ENCODE data around the gene FAM90A26. TPM values are rescaled to one million over a fixed set of nuclear protein-coding genes. Genes with fewer than 3 reads are reported as not detected.
"Not testable (repeated sequence)": the region's sequence is repeated elsewhere in the genome, so short reads cannot be mapped to it uniquely, and the experiment has no call there.

FAM90A26 gene
- total RNA-seq, 4 donors from 2014 or later: not detected

DNA sequence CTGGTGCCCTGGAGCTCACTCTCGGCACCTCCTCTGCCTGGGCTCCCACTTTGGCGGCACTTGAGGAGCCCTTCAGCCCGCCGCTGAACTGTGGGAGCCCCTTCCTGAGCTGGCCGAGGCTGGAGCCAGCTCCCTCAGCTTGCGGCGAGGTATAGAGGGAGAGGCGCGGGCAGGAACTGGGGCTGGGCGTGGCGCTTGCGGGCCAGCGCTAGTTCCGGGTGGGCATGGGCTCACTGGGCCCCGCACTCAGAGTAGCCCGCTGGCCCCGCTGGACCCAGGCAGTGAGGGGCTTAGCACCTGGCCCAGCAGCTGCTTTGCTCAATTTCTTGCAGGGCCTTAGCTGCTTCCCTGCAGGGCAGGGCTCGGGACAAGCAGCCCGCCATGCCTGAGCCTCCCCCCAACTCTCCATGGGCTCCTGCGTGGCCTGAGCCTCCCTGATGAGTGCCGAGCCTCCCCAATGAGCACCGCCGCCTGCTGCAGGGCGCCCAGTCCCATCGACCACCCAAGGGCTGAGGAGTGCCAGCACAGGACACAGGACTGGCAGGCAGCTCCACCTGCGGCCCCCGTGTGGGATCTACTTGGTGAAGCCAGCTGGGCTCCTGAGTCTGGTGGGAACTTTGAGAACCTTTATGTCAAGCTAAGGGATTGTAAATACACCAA is 26.7 kb upstream of the FAM90A26 start:
- Histone ChIP-seq H3K36me3 (no peaks in the 10 kb centered on the region), H3K4me1 (no peaks in the 10 kb centered on the region), H3K4me3 (no peak overlapping the region), H3K9me3 (no peaks in the 10 kb centered on the region), H3K27me3 (no peaks in the 10 kb centered on the region), H3K27ac (no peak overlapping the region)
- no peak for ATAC-seq
- intact Hi-C loops (cut with DNase I; ENCODE audit: low total_unique reads) (no loop called here), in situ Hi-C loops (cut with MboI; ENCODE audit: low sequenced_read_pairs in 4 of 4) (no loop called here)
- TF ChIP-seq, protein P1, sequence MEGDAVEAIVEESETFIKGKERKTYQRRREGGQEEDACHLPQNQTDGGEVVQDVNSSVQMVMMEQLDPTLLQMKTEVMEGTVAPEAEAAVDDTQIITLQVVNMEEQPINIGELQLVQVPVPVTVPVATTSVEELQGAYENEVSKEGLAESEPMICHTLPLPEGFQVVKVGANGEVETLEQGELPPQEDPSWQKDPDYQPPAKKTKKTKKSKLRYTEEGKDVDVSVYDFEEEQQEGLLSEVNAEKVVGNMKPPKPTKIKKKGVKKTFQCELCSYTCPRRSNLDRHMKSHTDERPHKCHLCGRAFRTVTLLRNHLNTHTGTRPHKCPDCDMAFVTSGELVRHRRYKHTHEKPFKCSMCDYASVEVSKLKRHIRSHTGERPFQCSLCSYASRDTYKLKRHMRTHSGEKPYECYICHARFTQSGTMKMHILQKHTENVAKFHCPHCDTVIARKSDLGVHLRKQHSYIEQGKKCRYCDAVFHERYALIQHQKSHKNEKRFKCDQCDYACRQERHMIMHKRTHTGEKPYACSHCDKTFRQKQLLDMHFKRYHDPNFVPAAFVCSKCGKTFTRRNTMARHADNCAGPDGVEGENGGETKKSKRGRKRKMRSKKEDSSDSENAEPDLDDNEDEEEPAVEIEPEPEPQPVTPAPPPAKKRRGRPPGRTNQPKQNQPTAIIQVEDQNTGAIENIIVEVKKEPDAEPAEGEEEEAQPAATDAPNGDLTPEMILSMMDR (IDR thresholded peaks at IDR 0.05 in 4 of 5, conservative IDR thresholded peaks at IDR 0.05 in 1 of 5): no peak
- TF ChIP-seq POLR2A (IDR thresholded peaks at IDR 0.05): no peak
- DNase-seq: no peak

DNA sequence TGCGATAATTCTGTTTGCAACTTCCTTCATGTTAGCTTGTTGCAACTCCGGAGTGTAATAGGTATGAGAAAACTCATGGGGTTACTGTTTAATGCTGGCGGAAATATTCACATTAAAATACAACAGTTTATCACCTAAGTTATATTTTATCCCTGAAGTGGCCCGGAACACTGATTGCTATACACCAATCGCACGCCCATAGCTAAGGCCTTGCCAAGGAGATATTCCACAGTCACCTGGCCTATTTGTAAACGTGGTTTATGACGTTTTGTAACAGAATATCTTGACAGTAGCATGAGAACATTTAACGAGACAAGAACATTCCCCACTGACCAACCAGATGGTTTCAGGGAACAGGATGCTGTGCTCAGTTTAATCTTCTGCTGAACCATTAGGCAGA is 23.2 kb upstream of the FAM90A26 start:
- intact Hi-C loops (cut with DNase I; ENCODE audit: low total_unique reads): no loop called here
- Histone ChIP-seq H3K27me3 (no peaks in the 10 kb centered on the region), H3K36me3 (no peaks in the 10 kb centered on the region), H3K27ac (no peak overlapping the region), H3K4me1 (no peaks in the 10 kb centered on the region), H3K4me3 (no peak overlapping the region), H3K9me3 (no peaks in the 10 kb centered on the region)
- no peak for ATAC-seq
- TF ChIP-seq, protein P1 (IDR thresholded peaks at IDR 0.05 in 4 of 5, conservative IDR thresholded peaks at IDR 0.05 in 1 of 5): no peak
- no peak for TF ChIP-seq POLR2A (IDR thresholded peaks at IDR 0.05)
- DNase-seq: no peak
- in situ Hi-C loops (cut with MboI; ENCODE audit: low sequenced_read_pairs in 4 of 4): no loop called here

DNA sequence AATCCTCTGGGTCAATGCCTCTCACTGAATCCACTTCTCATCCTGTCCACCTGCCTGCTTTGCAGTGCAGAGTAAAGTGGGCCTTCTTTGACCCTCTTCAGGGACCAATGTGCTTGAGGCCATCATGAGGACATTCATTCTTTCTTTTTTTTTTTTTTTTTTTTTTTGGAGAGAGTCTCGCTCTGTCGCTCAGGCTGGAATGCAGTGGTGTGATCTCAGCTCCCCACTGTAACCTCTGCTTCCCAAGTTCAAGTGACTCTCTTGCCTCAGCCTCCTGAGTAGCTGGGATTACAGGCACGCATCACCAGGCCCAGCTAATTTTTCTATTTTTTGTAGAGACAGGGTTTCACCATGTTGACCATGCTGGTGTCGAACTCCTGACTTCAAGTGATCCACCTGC is 22.8 kb upstream of the FAM90A26 start:
- ATAC-seq; H3K27ac ChIP-seq; H3K36me3 ChIP-seq; intact Hi-C loops (cut with DNase I; ENCODE audit: low total_unique reads); H3K4me3 ChIP-seq; in situ Hi-C loops (cut with MboI; ENCODE audit: low sequenced_read_pairs in 4 of 4); H3K9me3 ChIP-seq; DNase-seq; H3K4me1 ChIP-seq; H3K27me3 ChIP-seq: not testable (repeated sequence)

DNA sequence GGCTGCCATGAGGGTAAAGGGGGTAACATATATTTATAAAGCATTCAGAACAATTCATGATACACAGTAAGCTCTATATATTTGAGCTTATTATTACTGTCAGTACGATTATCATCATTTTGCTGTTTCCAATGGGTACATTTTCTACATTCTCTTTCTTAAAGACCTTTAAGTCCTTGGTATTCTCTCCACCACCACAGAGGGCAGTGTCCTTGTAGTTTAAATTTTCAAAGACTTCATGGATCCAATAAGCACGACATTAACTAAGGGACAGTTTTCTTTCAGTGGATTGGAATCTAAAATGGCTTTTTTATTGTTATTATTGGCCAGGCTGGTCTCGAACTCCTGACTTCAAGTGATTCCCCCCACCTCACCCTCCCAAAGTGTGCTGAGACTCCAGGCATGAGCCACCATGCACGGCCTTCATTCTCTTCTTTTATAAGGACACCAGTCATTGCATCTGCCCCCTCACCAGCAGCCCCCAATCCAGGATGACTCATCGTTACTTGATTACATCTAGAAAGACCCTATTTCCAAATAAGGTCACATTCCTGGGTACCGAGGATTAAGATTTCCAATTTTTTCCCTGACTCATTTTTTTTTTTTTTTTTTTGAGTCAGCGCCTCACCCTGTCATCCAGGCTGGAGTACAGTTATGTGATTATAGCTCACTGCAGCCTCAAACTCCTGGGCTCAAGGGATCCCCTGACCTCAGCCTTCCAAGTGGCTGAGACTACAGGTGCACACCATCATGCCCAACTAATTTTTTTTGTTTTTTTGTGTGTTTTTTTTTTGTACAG is 21.4 kb upstream of the FAM90A26 start:
- intact Hi-C loops (cut with DNase I; ENCODE audit: low total_unique reads); H3K27me3 ChIP-seq; H3K4me3 ChIP-seq; H3K36me3 ChIP-seq; H3K27ac ChIP-seq; DNase-seq; H3K4me1 ChIP-seq; ATAC-seq; H3K9me3 ChIP-seq; in situ Hi-C loops (cut with MboI; ENCODE audit: low sequenced_read_pairs in 4 of 4): not testable (repeated sequence)

DNA sequence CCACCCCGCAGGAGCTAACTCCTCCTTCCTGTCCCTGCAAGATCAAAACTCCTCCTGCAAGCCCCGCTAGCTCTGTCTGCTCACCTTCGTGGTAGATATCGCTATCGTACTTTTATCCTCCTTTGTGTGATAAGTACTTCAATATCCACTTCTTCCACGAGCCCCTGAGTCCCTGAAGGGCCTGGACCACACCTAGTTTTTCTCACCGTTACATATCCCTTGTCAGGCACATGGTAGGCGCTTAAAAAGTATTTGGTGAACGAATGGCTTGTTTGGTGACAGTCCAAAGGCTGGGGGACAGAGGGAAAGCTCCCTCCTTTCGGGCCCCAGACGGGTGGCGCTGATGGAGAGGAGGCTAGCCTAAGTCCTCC is 18.4 kb upstream of the FAM90A26 start:
- H3K27me3 ChIP-seq; in situ Hi-C loops (cut with MboI; ENCODE audit: low sequenced_read_pairs in 4 of 4); H3K9me3 ChIP-seq; H3K36me3 ChIP-seq; intact Hi-C loops (cut with DNase I; ENCODE audit: low total_unique reads); DNase-seq; ATAC-seq; H3K4me1 ChIP-seq: not testable (repeated sequence)
- peak overlapping the region; percentile 59 to 80 (median 72) for H3K4me3 ChIP-seq
- H3K27ac ChIP-seq: peak overlapping the region; percentile 84 to 90 (median 90)

DNA sequence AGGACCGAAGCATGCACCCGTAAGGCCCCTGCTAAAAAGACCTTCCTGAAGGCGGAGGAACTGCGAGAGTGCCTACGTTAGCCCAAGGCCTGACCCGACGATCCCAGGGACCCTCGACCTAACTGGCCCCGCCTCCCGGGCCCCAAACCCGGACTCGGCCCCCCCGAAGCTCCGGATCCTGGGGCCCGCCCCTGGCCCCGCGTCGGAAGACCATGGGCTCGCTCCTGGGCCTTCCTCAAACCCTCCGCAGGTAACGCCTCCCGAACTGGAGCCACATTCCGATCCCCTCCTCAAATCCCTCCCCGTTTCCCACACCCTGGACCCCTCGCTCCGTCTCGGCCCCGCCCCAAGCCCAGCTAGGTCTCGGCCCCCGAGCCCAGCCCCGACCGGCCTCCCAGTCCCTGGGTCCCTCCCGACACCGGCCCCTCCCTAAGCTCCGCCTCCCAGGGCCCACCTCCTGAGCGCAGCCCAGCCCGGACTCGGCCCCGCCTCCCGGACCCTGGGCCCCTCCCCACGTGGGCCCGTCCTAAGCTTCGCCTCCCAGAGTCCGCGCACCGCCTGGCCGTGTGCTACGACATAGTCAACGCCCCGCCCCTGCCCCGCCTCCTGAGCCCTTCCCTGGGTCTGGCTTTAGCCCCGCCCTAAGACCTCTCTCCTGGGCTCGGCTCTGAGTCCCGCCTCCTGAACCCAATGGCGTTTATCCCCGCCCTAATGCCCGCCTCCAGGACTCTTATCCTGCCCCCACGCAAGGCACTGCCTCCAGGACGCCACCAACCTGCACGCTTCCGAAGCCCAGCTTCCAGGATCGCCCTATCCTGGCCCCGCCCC is 17.8 kb upstream of the FAM90A26 start:
- H3K27ac ChIP-seq: peak overlapping the region; percentile 84 to 90 (median 90)
- H3K27me3 ChIP-seq; intact Hi-C loops (cut with DNase I; ENCODE audit: low total_unique reads); H3K4me1 ChIP-seq; in situ Hi-C loops (cut with MboI; ENCODE audit: low sequenced_read_pairs in 4 of 4); H3K9me3 ChIP-seq; H3K36me3 ChIP-seq: not testable (repeated sequence)
- ATAC-seq: peak; percentile 70 to 76
- DNase-seq: peak; percentile 96 to 98
- H3K4me3 ChIP-seq: peak overlapping the region; percentile 70 to 97 (median 78)
- TF ChIP-seq POLR2A (IDR thresholded peaks at IDR 0.05): peak; percentile 31 to 35

Measured in gastrocnemius medialis (tissue), 4 donors.